AG08395 (cell line): ENCODE measurements around the gene CABP4.

Experiments used
- DNase-seq: peaks from one replicate; pipeline ENCODE4 v3.0.0; 2012; ENCODE audit warnings: mixed read lengths, low spot score

Gene CABP4

GRCh38 chr11:67496113-67496512 lies 41.0 kb downstream of the CABP4 start:
- DNase-seq = no peak

GRCh38 chr11:67497656-67498291 lies 42.6 kb downstream of the CABP4 start:
- DNase-seq = no peak

GRCh38 chr11:67498544-67498972 lies 43.4 kb downstream of the CABP4 start:
- no peak for DNase-seq

- DNase-seq = no peak
Observed at GRCh38 chr11:67499808-67500483, 44.8 kb downstream of the CABP4 start.

- DNase-seq = no peak
Observed at GRCh38 chr11:67500484-67500821, 45.3 kb downstream of the CABP4 start.

GRCh38 chr11:67500831-67501715 lies 45.9 kb downstream of the CABP4 start:
- no peak for DNase-seq

GRCh38 chr11:67501854-67502253 lies 46.7 kb downstream of the CABP4 start:
- no peak for DNase-seq

GRCh38 chr11:67502328-67502979 lies 47.3 kb downstream of the CABP4 start:
- no peak for DNase-seq

GRCh38 chr11:67503119-67504004 lies 48.2 kb downstream of the CABP4 start:
- DNase-seq = no peak

- peak; percentile 38 for DNase-seq
Observed at GRCh38 chr11:67504005-67504949, 49.1 kb downstream of the CABP4 start.

- peak; percentile 48 for DNase-seq
Observed at GRCh38 chr11:67504950-67505581, 49.9 kb downstream of the CABP4 start, which contains the start of gene PITPNM1. PITPNM1 (minus strand) TSS chr11:67505363; CDS start chr11:67504180, 1,183 bp downstream.

- DNase-seq = peak; percentile 94
Observed at GRCh38 chr11:67505605-67506396, 50.6 kb downstream of the CABP4 start.

- no peak for DNase-seq
Observed at GRCh38 chr11:67506426-67507051, 51.4 kb downstream of the CABP4 start.

GRCh38 chr11:67507242-67507863 lies 52.2 kb downstream of the CABP4 start:
- peak; percentile 32 for DNase-seq

- peak; percentile 99 for DNase-seq
Observed at GRCh38 chr11:67507864-67508485, 52.8 kb downstream of the CABP4 start, which contains the start of gene CDK2AP2. CDK2AP2 (minus strand) TSS chr11:67508162; CDS start chr11:67508082, 80 bp downstream.

GRCh38 chr11:67508486-67509121 lies 53.5 kb downstream of the CABP4 start:
- DNase-seq = peak; percentile 100

- DNase-seq = no peak
Observed at GRCh38 chr11:67510023-67510345, 54.8 kb downstream of the CABP4 start.
